GM18861 (cell line): Measurements from ENCODE around the gene NUDCD3.

ENCODE experiments used
- ATAC-seq: cut with Tn5 transposase; IDR thresholded peaks from one replicate; pipeline ENCODE4 v1.9.1; 2021; ENCODE audit not compliant: unreplicated experiment

Gene NUDCD3

DNA sequence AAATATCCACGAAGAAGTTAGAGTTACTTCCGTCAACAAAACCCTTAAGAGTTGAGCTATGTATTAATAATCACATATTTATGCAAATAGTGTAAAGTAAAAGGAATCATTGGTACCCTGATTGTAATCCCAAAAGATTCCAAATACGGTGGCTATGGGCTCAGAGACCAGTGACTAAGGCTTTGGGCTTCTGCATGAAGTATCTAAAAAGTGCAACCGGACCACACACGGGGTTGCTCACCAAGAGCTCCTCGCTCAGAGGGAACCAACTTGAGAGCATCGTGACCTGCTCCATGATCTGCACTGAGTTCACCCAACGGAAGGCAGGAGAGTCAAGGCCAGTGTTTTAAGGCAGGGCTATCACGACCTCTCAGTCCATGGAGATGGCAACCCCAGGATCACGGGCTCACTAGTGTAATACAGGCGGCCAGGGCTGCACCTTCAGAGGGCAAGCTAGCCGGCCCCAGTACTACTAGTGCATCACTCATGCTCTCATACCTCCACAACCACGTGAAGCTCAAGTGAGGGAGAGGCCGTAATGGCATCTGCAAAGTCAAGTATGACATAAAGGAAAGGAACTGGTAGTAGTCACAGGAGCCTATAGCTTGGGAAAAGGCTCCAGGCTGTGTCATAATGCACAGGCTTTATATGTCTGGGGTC is 87.9 kb downstream of the NUDCD3 start:
- no peak for ATAC-seq

DNA sequence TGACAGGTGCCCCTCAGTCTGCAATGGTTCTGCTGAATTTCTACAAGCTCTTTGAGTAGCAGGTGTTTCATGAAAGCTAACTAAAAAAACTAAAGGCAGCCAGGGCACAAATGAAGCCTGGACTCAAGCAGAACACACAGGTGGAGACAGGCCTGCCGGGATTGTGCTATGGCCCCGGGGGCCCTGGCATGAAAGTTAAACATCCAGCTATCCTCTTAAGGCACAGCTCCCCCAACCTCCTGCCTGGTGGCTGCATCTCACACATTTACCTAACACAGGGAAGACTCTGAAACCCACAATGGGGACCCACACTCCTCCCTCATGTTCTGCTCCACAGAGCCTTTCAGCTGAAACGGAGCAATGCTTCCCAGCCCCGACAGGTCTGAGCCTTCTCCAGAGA is 88.8 kb downstream of the NUDCD3 start:
- ATAC-seq = no peak

DNA sequence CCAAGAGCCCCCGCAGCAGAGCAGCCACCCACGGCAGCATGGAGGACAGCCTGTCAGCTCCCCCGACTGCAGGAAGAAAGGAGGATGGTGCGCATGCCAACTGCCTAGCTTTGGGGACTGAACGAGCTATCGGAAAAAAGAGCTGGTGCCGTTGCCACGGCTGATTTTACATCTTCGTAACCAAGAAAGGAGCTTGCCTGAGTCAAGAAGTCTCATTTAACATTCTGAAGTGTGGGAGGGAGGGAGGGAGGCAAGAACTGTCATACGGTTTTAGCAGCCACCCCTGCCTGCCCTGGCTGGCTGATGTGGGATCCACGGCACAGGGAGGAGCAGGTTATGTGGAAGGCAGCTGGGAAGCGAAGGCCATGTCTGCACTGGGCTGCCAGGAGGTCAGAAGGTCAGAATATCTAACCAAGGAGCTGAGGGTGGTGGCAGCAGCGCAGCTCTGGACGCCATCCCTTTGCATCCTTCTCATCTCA is 90.4 kb downstream of the NUDCD3 start:
- no peak for ATAC-seq

DNA sequence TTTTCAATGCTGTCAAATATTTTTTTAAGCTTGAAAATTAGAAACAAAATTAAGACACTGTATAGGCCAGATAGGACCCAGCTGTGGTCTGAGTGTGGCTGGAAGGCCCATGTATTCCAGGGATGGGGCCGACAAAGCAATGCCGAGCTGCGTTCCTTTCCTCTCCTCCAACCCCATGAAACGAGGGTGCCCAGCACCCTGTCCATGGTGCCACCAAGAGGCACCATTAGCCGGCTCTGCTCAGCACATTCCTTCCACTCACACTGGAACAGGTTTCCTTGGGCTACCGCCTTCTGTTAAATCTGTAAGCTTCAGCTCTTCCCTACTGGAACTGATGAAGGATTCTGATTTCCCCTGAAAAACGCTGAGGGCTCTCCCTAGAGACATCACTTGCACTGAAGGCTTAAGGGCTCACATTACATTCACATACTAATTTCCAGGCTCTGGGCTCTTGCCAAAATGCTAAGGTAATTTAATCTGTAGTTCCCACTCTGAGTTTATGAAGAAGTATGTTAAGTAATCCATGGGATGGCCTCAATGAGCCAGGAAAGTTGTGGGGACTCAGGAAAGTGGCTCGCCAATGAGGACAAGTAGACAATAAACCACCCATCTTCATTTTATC is 91.4 kb downstream of the NUDCD3 start:
- ATAC-seq = no peak

DNA sequence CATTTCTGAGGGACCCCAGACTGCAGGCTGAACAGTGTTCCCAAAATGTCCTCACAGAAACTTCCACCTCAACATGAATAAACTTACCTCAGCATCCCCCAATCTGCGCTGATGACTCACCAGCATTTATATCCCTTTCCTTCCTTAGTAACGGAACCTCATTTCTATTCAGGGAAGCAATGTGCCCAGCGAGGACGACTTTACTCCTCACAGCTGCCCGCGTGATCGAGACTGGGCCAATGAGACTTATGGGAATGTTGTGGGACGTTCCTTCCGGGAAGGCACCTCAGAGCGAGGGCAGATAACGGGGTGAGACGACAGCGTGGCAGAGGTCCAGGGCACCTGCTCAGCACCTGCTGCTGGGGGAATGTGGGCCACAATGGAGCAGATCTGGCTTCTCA is 91.9 kb downstream of the NUDCD3 start:
- ATAC-seq = no peak

DNA sequence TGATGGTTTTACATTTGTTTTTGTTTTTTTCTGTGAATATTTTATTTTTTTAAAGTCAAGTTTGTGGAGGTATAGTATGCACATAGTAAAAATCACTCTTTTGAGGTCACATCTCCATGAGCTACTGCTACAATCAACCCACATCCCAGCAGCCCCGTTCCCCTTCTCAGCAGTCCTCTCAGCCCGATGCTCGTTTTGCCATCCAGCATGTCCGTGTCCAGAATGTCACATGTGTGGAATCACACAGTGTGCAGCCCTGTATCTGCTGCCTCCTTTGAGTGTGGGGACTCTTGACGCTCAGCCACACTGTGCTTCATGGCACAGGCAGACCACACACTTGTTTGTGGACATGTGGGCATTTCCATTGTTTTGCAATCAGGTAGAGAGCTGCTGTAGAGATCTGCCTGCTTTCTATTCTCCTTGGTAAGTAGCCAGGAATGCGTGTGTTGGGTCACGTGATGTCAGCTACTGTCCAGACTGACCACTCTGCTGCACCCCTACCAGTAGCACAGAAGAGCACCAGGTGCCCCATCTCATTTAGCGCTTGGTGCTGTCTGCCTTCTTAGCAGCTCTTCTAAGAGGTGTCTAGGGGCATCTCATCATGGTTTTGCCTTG is 93.4 kb downstream of the NUDCD3 start:
- no peak for ATAC-seq

DNA sequence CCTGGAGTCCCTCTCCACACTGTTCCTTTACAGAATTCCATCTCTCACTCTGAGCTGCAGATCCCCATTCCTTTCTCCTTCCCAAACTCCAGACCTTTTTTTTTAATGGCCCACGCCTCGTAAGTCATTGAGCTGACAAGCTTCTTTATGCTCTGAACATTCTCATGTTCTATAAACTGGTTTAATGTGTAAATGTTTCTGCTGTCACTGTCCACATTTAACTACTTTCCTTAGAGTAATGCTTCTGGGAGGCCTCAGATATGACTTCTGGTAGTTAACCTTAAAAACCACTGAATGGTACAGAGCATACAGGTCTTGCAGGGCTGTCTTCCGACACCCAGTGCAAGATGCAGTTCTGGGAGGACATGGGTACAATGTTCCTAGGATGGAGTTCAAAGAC is 94.0 kb downstream of the NUDCD3 start:
- no peak for ATAC-seq

DNA sequence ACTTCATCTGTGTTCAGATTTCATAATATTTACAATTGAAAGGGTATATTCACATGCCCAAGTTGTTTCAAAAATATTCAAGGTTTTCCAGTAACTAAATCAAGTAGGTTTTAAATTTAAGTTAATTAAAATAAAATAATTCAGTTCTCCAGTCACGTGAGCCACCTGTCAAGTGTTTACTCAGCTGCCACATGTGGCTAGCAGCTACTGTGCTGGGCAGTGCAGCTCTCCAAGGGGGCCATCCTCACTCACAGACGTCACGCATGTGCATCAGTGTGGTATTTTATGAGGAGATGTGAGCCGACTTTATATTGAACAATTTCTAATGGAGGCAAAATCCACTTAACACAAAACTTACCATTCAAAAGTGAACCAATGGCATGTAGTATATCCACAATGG is 95.4 kb downstream of the NUDCD3 start:
- ATAC-seq = no peak

DNA sequence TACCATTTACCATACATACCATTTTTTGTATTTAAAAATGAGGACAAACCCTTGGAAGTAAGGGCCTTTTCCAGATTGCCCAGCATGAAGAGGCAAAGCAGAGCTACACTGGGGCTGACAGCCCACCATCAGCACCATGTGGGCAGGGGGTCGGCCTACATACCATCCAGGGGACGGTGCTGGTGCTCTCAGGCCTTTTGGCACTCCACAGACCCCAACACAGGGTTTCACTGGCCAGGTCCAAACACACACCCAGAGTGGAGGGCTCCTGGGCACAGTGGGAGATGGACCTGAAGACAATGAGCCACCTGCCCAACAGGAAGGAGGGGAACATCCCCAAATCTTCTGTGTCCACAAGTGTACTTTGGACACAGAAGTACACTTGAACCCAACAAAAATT is 95.8 kb downstream of the NUDCD3 start:
- ATAC-seq = no peak

DNA sequence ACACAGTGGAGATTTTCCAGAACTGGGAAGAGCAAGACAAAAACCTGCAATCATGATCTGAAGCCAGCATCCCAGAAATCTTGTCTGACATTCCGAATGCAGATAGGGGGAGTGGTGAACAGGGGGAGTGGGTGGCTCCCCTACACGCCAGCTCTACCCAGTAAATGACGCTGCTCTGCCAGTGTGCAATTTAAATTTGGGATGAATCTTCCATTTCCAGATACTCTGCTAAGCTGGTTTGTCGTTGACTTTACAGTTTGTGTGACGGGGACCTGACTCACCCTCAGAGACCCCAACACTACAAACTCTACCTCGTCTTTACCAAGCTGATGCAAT is 96.4 kb downstream of the NUDCD3 start:
- no peak for ATAC-seq

DNA sequence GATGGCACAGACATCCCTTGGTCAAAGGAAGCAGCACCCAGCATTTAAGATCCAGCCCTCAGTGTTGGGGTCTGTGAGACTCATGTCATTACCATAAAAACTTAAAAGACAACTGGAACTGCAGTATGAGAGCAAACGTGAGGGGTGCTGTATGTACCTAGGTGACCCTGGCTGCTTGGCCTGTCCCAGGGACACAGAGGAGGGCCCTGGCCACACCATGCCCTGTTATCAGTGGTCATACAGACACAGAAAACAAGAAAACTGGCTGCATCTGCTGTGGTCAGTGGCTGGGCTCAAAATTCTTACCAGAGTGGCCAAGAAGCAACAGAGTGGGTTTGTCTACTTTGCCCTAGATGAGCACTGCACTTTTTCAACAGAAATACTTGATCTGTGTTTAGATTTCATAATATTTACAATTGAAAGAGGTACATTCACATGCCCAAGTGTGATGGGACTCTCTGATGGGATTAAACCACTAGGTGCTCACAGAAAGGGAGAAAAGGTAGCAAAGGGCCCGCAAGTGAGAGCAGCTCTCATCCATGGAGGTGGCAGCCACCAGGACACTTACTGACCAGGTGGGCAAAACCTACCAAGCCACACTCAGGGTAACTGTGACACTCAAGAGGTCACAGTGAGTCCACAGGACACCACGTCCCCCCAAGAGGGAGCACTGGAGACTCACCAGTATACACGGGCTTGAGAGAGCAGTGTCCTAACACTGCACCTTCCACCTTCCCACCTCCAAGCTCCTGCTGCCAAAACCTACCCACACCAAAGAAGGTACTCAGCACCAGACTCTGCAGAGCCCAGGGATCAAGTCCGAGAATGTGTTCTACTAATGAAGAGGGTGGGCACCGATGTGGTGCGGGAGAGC is 97.0 kb downstream of the NUDCD3 start:
- no peak for ATAC-seq

DNA sequence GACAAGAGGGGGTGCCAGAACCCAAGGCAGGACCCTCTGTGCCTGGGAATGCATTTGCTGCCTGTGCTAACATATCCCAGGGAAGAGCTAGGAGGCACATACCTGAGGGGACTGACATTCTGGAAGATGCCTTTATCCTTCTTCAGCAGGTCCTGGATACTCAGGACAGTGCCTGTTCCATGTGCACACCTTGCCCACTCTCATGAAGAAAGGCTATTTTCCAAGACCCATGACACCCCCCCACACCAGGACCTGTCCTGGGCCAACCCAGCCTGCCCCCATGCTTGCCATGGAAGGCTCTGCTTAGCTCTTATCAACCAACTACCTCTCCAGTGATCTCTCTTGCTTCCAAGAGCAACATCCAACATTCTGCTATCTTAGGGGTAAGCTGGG is 97.8 kb downstream of the NUDCD3 start:
- ATAC-seq = no peak

DNA sequence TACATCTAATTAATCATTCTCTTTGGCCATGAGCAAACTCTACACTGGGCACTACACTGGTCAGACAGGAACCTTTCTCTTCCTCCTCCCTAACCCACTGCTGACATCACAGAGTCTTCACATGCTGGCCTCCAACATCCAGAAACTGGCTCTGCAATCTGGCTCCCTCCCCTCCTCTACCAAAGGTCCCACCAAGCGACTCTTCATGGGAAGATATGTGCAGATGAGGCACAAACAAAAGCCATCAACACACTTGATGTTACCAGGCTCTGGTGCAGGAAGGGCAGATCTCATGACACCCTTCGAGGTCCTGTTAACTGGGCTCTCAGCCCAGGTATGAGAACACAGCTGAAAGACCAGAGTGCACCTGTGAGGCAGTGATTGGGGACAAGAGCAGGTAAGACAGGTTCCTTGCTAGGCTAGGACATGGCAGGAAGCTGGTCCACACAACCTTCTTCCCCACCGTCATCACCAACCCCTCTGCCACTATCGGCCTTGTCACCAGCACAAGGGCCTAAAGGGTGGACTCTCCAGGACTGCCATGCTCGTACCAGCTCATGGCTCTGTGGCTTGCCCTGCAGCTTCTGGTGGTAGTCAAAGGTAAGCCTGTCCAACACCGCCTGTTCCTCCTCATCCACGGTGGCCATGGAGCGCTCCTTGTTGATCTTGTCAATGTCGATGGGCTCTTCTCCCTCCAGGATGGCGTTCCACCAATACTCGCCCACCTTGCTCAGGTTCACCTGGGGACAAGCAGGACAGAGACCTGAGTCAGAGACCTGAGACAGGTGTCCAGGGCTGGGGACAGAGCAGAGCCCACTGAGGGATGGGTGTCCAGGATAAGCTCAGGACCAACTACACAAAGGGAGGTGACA is 98.5 kb downstream of the NUDCD3 start:
- no peak for ATAC-seq

DNA sequence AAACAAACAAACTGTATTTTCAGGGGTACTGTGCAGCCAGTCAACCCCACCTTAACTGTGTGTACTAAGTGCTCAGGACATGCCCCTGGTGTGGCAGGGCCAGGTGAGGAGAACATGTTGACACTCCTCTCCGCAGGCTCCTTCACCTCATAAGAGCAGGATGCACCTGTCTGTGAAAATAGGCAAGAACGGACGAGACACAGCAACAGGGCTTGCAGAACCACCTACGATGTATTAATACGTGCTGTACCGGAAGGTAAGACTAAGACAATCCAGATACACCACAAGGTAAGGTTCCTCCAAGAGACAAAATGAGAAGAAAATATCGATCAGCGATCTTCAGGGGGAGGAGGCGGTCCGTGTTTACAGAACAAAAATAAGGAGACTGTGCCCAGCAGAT is 99.3 kb downstream of the NUDCD3 start:
- ATAC-seq = no peak

DNA sequence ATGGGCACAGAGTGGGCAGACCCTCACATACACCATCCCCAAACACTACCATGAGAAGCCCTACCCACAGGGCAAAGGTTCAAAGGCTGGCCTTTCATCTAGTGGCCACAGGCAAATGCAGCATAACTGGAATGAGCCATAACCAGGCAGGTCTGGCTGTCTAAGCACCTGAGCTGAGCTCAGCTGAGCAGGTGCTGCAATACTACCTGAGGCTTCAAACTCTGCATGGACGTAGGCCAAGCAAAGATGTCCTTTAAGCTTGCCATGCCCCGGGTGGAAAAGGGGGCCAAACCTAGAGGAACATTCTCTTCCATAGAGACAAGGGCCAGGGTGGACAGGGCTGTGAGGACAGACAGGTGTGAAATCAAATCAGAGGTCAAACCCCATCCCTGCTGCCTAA is 99.8 kb downstream of the NUDCD3 start:
- ATAC-seq = no peak

DNA sequence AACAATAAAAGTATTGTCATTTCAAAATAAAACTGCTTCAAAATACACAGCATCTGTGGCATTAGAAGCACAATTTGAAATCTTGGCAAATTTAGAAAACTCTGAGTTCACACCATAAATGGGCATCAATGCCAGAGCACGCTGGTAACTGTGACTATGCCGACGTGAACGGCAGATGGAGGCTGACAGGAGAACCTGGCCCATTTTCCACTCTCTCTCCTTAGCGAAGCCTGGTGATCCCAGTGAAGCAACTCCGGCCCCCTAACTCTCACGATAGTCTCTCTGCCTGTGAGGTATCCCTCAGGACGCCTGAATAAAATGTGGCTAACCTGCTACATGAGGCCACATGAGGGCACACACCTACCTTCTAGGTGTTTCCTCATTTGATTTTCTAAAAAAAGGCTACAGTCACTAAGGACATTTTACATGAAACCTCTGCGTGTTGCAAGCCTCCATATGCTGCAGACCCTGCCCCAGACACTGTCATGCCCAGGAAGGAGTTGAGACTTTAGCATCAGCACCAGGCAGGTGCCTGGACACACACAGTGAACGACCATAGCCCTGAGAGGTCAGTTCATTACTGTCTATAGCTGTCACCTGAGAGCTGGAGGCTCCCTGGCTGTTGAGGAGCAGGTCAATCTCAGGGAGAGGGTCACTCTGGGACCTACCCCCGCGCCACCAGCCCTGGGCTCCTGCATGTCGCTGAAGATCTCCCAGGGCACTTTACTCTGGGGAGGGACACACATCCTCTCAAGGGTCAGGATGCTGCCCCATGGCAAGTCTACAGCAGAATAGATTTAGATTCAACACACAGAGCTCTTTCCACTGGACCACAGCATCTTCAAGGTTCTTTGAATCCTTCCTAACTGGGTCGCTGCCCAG is 102.1 kb downstream of the NUDCD3 start:
- no peak for ATAC-seq

DNA sequence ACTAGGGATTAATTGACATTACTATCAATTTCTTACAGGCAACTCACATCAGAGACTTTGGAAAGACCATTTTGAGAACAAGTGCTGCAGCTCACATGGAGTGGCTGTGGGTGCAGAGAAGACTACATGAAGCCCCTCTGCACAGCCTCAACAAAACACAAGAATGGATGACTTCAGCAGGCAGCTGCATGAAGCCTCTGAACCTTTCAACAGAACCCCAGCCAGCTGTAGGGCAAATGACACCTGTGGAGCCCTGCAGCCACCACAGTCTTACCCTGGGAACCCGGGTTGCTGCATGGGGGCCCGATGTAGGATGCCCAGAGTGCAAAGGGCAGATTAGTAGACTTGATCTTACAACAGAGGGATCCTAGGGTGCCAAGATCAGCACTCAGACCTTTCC is 103.1 kb downstream of the NUDCD3 start:
- ATAC-seq = no peak

DNA sequence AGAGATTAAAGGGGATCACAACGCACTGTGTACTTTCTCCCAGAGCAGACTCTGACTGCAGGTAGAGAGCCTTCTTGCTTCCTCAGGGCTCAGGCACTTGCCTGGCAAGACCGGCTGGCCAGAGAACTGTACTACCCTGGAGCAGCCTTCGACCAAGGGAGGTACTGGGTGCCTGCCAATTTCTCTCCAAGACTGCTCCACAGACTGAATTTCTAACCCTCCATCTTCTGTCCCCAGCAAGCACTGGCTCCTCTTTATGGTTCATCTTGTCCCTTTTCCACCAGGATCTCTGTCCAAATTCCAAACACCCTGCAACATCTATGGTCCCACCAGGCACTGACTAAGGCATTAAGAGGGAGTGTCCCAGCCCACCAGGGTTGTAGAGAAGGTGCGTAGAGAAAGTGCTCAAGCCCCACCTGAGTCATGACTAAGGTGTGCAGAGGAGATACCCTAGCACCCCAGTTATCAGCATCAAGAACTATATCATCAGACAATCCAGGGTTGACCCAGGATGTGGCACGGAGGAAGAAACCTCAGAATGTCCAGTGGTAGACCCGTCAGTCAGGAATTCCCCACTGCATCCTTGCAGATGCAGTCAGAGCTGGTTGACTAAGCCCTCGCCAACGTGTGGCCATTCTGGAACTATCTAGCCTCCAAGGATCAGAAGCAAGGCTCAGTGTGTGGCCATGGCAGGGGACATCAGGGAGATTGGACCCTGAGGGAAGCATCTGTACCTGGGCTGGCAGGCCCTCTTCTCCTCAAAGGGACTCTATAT is 104.1 kb downstream of the NUDCD3 start:
- no peak for ATAC-seq
